ENCODE data around the gene DACT2.

Gene DACT2

GRCh38 chr6:168345896-168346754 lies 26.5 kb upstream of the DACT2 start:
- no peak for DNase-seq
- H3K36me3 ChIP-seq: no peaks in the 10 kb centered on the region
- TF ChIP-seq, protein P1, sequence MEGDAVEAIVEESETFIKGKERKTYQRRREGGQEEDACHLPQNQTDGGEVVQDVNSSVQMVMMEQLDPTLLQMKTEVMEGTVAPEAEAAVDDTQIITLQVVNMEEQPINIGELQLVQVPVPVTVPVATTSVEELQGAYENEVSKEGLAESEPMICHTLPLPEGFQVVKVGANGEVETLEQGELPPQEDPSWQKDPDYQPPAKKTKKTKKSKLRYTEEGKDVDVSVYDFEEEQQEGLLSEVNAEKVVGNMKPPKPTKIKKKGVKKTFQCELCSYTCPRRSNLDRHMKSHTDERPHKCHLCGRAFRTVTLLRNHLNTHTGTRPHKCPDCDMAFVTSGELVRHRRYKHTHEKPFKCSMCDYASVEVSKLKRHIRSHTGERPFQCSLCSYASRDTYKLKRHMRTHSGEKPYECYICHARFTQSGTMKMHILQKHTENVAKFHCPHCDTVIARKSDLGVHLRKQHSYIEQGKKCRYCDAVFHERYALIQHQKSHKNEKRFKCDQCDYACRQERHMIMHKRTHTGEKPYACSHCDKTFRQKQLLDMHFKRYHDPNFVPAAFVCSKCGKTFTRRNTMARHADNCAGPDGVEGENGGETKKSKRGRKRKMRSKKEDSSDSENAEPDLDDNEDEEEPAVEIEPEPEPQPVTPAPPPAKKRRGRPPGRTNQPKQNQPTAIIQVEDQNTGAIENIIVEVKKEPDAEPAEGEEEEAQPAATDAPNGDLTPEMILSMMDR (IDR thresholded peaks at IDR 0.05; ENCODE audit: low read depth, low read length): no peak
- H3K27me3 ChIP-seq (ENCODE audit: insufficient read depth, low read depth, severe bottlenecking): no peaks in the 10 kb centered on the region
- H3K27ac ChIP-seq: no peak overlapping the region
- no peak overlapping the region for H3K4me3 ChIP-seq (ENCODE audit: low read depth, low read length)
- H3K9me3 ChIP-seq (ENCODE audit: severe bottlenecking): no peaks in the 10 kb centered on the region

GRCh38 chr6:168345266-168345665 lies 25.7 kb upstream of the DACT2 start:
- Histone ChIP-seq H3K27me3 (ENCODE audit: insufficient read depth, low read depth, severe bottlenecking) (no peaks in the 10 kb centered on the region), H3K4me3 (ENCODE audit: low read depth, low read length) (no peak overlapping the region), H3K36me3 (no peaks in the 10 kb centered on the region), H3K9me3 (ENCODE audit: severe bottlenecking) (no peaks in the 10 kb centered on the region), H3K27ac (no peak overlapping the region)
- DNase-seq: no peak
- TF ChIP-seq, protein P1 (IDR thresholded peaks at IDR 0.05; ENCODE audit: low read depth, low read length): no peak

DNA sequence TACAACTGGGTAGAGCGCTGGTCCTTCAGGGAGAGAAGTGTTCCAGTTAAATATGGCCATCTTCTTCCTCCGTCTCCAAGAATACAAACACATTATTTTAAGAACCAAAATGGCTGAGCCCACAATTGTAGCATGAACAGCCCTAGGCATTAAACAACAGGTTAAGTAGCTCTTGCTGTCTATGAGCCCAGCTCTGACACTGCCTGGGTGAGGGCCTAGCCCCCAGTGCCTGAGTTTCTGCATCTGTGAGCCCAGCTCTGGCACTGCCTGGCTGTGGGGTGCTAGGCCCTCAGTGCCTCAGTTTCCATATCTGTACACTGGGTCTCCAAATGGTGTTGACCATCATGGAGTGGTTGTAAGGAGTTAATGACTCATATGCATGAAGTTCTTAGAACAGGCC lies 24.8 kb upstream of the DACT2 start:
- TF ChIP-seq, protein P1 (IDR thresholded peaks at IDR 0.05; ENCODE audit: low read depth, low read length): no peak
- Histone ChIP-seq H3K4me3 (ENCODE audit: low read depth, low read length) (no peak overlapping the region), H3K27ac (peak overlapping the region; percentile 35), H3K27me3 (ENCODE audit: insufficient read depth, low read depth, severe bottlenecking) (no peaks in the 10 kb centered on the region), H3K9me3 (ENCODE audit: severe bottlenecking) (no peaks in the 10 kb centered on the region), H3K36me3 (no peaks in the 10 kb centered on the region)
- no peak for DNase-seq

DNA sequence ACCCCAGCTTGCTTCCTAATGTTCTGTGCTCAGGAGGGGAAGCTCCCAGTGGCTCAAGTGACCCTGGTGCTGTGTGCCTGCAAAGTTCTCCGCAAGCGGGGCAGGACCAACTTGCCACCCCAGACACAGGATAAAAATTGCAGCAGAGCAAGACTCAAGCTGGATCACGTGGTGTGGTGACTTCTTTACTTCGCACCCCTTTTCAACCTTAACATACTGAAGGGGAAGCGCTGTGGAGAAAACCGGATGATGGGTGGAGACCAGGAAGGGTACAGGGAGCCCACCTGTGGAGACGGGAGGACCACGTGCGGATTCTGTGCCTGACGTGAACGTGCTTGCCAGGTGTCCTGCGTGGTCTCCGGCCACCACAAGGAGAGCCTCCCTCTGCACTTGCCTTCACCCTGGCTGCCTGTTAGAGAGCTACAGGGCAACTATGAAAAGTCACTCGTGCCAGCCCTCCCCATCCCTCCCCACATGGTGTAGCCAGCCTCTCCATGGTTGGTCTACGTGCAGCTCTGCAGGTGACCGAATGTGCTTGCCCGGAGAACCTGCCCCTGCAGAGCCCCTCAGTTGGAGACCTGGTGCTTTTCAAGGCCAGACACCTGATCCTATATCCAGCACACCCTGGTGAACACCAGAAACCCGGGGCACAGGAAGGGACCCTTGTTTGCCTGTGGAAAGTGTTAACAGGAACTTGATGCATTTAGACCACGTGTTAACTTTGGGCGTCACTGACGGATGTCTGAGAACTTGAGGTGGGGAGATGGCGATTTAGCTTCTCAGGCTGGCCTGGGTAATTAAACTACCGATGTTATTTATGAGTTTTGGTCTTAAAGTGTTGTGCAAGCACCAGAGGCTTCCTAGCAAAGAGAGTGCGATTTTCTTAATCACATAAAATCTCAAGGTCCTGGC lies 23.9 kb upstream of the DACT2 start:
- Histone ChIP-seq H3K27ac (peak overlapping the region; percentile 35), H3K4me3 (ENCODE audit: low read depth, low read length) (no peak overlapping the region)

GRCh38 chr6:168342636-168343035 lies 23.1 kb upstream of the DACT2 start:
- DNase-seq: no peak
- TF ChIP-seq, protein P1 (IDR thresholded peaks at IDR 0.05; ENCODE audit: low read depth, low read length): no peak
- H3K27ac ChIP-seq: no peak overlapping the region
- no peaks in the 10 kb centered on the region for H3K36me3 ChIP-seq
- no peak overlapping the region for H3K4me3 ChIP-seq (ENCODE audit: low read depth, low read length)
- H3K9me3 ChIP-seq (ENCODE audit: severe bottlenecking): no peaks in the 10 kb centered on the region
- H3K27me3 ChIP-seq (ENCODE audit: insufficient read depth, low read depth, severe bottlenecking): no peaks in the 10 kb centered on the region

More for the DNA sequence above, 23.9 kb upstream of the DACT2 start:
- H3K36me3 ChIP-seq: no peaks in the 10 kb centered on the region
- no peaks in the 10 kb centered on the region for H3K27me3 ChIP-seq (ENCODE audit: insufficient read depth, low read depth, severe bottlenecking)
- no peak for DNase-seq
- TF ChIP-seq, protein P1 (IDR thresholded peaks at IDR 0.05; ENCODE audit: low read depth, low read length): 0 out of 2 replicates have a peak, but pooled peaks have one; percentile 3
- H3K9me3 ChIP-seq (ENCODE audit: severe bottlenecking): no peaks in the 10 kb centered on the region

Measured in WERI-Rb-1 (cell line).